Small intestine (tissue), 7 donors: ENCODE data around the gene ARHGAP21. TPM values are rescaled to one million over a fixed set of nuclear protein-coding genes. Genes with fewer than 3 reads are reported as not detected.

Experiments
- DNase-seq, 2 donors: peaks; one replicate each; pipeline versions ENCODE4 v3.0.0 to v3.0.0-alpha.2; 2013
- FAIRE-seq: peaks from 2 replicates; lab custom pipeline; 2012; peaks lifted over from hg19 to GRCh38; lab: Jason Lieb, UNC
- H3K27ac ChIP-seq, 3 donors: one replicate each; pipeline ENCODE4 v1.5.1; 2013; ENCODE audit warnings: low read length in 2 of 3, mild to moderate bottlenecking in 2 of 3, control low read depth in 1 of 3, inconsistent platforms in 1 of 3, low read depth in 1 of 3, moderate library complexity in 1 of 3
- H3K27me3 ChIP-seq, 3 donors: one replicate each; pipeline ENCODE4 v1.6.1; 2013; ENCODE audit warnings: low read length in 3 of 3, inconsistent platforms in 1 of 3; ENCODE audit not compliant: control insufficient read depth in 3 of 3, insufficient read depth in 3 of 3
- H3K36me3 ChIP-seq, 3 donors: one replicate each; pipeline ENCODE4 v1.6.1; 2013; ENCODE audit warnings: low read length in 3 of 3, inconsistent platforms in 1 of 3, low read depth in 1 of 3, mild to moderate bottlenecking in 1 of 3, moderate library complexity in 1 of 3; ENCODE audit not compliant: control insufficient read depth in 3 of 3, insufficient read depth in 2 of 3
- H3K4me1 ChIP-seq, 3 donors: one replicate each; pipeline ENCODE4 v1.6.1; 2013; ENCODE audit warnings: low read length in 2 of 3, inconsistent platforms in 1 of 3, low read depth in 1 of 3, mild to moderate bottlenecking in 1 of 3, moderate library complexity in 1 of 3; ENCODE audit not compliant: control insufficient read depth in 3 of 3, insufficient read depth in 2 of 3
- H3K4me3 ChIP-seq, 3 donors: one replicate each; pipeline ENCODE4 v1.5.1; 2013; ENCODE audit warnings: low read length in 3 of 3, control low read depth in 1 of 3, inconsistent platforms in 1 of 3, low read depth in 1 of 3, mild to moderate bottlenecking in 1 of 3, moderate library complexity in 1 of 3
- H3K9me3 ChIP-seq, 2 donors: one replicate each; pipeline ENCODE4 v1.6.1; 2013; ENCODE audit warnings: low read depth in 1 of 2, low read length in 1 of 2; ENCODE audit not compliant: control insufficient read depth in 2 of 2, insufficient read depth in 1 of 2
- WGBS, 3 donors: extraction: QIAGEN DNeasy Blood & Tissue Kit; methylation state at CpG; one replicate each; pipeline ENCODE4 v1.1.7; 2013; 5-methylcytosine and 5-hydroxymethylcytosine counted together
- polyA plus RNA-seq, 4 donors: library from polyadenylated mRNA; stranded (reverse) in 3 of 4; unstranded in 1 of 4; fragments of 200-250 nt in 3 of 4; fragments of 120-200 nt in 1 of 4; gene quantifications; one replicate each; pipeline versions ENCODE4 v1.2.1 to v1.2.3, GENCODE V29; 2013
- donor health status: healthy with polysubstance abuse.
- donor health status: control.
- donor health status: control.
- donor health status: Bipolar disorder and iron deficiency.
- donor health status: healthy.

Gene ARHGAP21
- polyA plus RNA-seq, 4 donors: 20.6 to 42.0 (median 29.7) TPM

DNA sequence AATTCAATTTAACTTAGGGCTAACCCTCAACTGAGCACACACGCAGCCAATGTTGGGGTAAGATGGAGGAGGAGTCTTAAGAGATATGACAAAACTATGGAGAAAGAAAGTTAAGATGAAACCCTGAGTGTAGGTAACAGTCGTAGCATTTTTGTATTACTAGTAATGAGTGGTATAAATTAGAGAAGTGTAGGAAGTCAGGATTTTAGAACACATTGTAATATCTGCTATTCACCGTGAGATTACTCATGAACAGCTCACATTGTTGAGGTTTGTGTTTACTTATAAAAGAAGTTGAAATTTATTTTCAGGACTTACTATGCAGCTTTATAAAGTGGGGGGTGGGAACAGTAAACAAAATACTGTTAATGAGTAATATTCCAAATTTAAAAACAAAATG, 107.2 kb downstream of the ARHGAP21 start:
- 89 to 98% (median 91%) methylated on average over 3 of the region's 3 CpGs for WGBS, 3 donors
- H3K9me3 ChIP-seq: no peaks in the 10 kb centered on the region
- H3K27ac ChIP-seq: no peak overlapping the region
- no peak for FAIRE-seq
- H3K4me1 ChIP-seq: no peaks in the 10 kb centered on the region
- no peak for DNase-seq
- H3K4me3 ChIP-seq: no peak overlapping the region
- H3K27me3 ChIP-seq: no peaks in the 10 kb centered on the region
- H3K36me3 ChIP-seq: peaks cover 0 to 11% (median 9%) of the 10 kb centered on the region in 3 donors

DNA sequence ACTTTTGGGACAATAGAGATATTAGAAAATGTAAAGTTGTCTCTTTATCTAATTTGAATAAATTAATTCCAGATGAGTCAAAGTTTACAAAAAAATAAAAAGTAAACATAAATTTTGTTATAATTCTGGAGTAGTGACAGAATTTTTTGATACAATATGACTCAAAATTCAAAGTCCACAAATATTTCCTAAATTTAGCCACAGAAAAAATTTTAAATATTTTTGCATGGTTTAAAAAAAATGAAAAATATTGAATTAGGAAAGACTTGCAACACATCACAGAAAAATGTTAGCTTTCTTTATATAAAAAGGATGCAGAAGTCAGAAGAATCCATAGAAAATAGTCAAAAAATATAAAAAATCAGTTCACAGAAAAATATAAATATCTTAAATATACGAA, 117.7 kb downstream of the ARHGAP21 start:
- H3K27ac ChIP-seq: no peak overlapping the region
- no peaks in the 10 kb centered on the region for H3K27me3 ChIP-seq
- FAIRE-seq: peak; percentile 70
- no peak for DNase-seq
- peaks cover 2 to 14% (median 10%) of the 10 kb centered on the region in 3 donors for H3K36me3 ChIP-seq
- no peaks in the 10 kb centered on the region for H3K4me1 ChIP-seq
- WGBS, 3 donors: 96 to 98% (median 97%) methylated on average over 1 of the region's 1 CpG
- H3K9me3 ChIP-seq: no peaks in the 10 kb centered on the region
- H3K4me3 ChIP-seq: no peak overlapping the region

DNA sequence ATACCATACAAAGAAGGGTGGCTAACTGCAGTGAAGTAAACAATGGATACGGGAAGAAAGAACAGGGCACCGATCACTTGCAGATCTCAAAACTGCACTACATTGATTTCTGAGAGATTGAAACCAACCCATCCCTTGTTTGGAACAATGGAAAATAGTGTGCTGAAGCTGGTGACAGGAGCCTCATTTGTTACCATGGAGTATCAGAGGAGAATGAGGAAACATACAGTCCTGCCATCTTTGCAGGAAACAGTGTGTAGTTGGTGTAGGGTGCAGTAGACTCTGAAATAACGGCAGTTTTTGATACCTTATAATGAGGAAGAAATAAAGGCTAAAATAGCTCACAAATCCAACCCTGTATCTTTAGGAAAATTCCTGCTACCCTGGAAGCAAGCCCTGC, 118.5 kb downstream of the ARHGAP21 start:
- peaks cover 0 to 12% (median 12%) of the 10 kb centered on the region in 3 donors for H3K36me3 ChIP-seq
- no peak for FAIRE-seq
- no peak overlapping the region for H3K27ac ChIP-seq
- DNase-seq: no peak
- H3K9me3 ChIP-seq: no peaks in the 10 kb centered on the region
- H3K27me3 ChIP-seq: no peaks in the 10 kb centered on the region
- H3K4me1 ChIP-seq: no peaks in the 10 kb centered on the region
- WGBS, 3 donors: 85 to 94% (median 93%) methylated on average over 3 of the region's 3 CpGs
- H3K4me3 ChIP-seq: no peak overlapping the region

DNA sequence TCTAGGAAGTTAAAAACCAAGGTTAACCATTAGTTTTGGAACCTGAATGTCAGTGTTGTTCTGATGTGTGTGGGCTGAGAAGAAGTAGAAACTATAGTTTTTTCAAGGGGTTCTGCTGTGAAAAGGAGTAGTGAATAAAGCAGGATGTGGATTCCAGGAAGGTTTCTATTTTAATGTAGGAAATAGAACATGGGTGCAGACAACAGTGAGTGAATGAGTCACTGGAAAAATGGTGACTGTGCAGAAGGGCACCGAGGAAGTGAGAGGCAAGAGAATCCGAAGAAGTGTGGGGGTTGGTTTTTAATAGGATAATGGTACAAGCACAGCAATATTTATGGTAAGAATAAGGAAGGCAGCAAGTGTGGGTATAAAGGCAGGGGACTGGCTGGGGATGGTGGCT, 120.4 kb downstream of the ARHGAP21 start:
- Histone ChIP-seq H3K27ac (no peak overlapping the region), H3K36me3 (peaks cover 0 to 16% (median 12%) of the 10 kb centered on the region in 3 donors), H3K4me3 (no peak overlapping the region), H3K9me3 (no peaks in the 10 kb centered on the region), H3K4me1 (no peaks in the 10 kb centered on the region), H3K27me3 (no peaks in the 10 kb centered on the region)
- no peak for FAIRE-seq
- no peak for DNase-seq
- 69 to 83% (median 82%) methylated on average over 2 of the region's 2 CpGs for WGBS, 3 donors

DNA sequence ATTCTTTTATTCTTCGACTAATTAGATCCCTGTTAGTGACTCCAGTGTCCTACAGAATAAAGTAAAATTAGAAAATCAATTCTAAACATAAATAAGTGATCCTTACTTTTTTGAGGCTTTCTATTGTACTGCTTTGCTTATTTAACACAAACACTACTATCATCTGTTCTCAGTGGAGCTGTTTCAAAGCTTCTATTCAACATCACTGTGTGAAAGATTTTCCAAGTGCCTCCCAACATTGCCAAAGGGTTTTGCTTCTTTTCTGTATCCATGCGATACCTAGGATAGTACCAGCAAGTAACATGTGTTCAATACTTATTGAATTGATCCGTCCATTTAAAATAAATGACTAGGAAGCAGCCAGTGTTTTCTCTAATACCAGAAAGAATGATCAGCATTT, 125.7 kb downstream of the ARHGAP21 start:
- Histone ChIP-seq H3K27me3 (no peaks in the 10 kb centered on the region), H3K36me3 (peaks cover 10 to 20% (median 15%) of the 10 kb centered on the region in 3 donors), H3K4me1 (no peaks in the 10 kb centered on the region), H3K27ac (no peak overlapping the region), H3K4me3 (no peak overlapping the region), H3K9me3 (no peaks in the 10 kb centered on the region)
- DNase-seq (no peak), FAIRE-seq (no peak)
- WGBS, 3 donors: 97 to 98% (median 97%) methylated on average over 3 of the region's 3 CpGs

DNA sequence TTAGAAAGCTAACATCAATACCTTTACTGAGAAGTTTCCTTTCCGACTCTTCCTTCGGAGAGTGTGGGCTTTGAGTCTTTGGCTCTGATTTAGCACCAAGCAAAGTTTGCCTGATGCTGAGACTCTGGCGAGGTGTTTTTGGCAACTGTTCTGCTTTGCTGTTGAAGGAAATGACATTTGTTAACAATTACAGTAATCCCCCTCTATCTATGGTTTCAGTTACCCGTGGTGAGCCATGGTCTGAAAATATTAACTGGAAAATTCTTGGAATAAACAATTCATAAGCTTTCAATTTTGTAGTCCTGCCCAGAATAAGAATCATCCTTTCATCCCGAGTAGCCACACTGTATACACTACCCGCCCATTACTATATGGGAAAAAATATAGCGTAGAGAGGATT, 126.3 kb downstream of the ARHGAP21 start:
- Histone ChIP-seq H3K27ac (no peak overlapping the region), H3K9me3 (no peaks in the 10 kb centered on the region), H3K4me1 (no peaks in the 10 kb centered on the region), H3K27me3 (no peaks in the 10 kb centered on the region), H3K36me3 (peaks cover 12 to 21% (median 16%) of the 10 kb centered on the region in 3 donors), H3K4me3 (no peak overlapping the region)
- FAIRE-seq: no peak
- no peak for DNase-seq
- 87 to 94% (median 93%) methylated on average over 7 of the region's 7 CpGs for WGBS, 3 donors

DNA sequence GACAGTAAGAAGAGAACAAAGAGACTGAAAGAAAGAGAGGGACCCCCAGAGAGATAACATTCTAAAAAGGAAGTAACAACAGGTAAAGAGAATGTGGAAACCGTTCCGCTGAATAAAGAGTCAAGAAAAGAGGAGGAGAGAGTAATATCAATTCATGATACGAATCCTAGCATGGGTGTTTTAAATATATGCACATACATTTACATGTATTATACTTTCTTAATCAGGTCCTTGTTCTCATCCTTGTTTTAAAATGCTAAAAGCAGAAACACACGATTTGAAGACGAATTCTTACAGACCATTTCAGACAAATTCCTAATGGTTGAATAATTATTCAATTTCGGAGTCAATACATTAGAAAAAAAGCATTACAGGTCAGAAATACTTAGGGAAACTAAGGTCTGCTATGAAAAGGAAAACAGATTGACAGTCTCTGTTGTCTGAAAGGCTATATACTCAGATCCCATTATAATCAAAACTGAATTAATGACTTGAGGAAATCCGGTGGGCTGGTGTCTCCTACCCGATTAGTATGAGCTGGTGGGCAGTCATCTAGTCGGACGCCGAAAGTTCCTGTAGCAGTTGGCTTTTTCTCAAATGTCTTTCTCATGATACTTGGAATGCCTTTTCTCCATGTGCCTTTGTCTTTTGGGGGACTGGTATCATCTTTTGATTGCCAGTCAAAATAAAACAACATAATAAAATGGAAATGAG, 127.3 kb downstream of the ARHGAP21 start:
- Histone ChIP-seq H3K36me3 (peaks cover 13 to 28% (median 20%) of the 10 kb centered on the region in 3 donors), H3K4me1 (no peaks in the 10 kb centered on the region), H3K9me3 (no peaks in the 10 kb centered on the region), H3K27me3 (no peaks in the 10 kb centered on the region), H3K4me3 (no peak overlapping the region), H3K27ac (no peak overlapping the region)
- 94 to 96% (median 95%) methylated on average over 11 of the region's 11 CpGs for WGBS, 3 donors
- no peak for FAIRE-seq
- no peak for DNase-seq

DNA sequence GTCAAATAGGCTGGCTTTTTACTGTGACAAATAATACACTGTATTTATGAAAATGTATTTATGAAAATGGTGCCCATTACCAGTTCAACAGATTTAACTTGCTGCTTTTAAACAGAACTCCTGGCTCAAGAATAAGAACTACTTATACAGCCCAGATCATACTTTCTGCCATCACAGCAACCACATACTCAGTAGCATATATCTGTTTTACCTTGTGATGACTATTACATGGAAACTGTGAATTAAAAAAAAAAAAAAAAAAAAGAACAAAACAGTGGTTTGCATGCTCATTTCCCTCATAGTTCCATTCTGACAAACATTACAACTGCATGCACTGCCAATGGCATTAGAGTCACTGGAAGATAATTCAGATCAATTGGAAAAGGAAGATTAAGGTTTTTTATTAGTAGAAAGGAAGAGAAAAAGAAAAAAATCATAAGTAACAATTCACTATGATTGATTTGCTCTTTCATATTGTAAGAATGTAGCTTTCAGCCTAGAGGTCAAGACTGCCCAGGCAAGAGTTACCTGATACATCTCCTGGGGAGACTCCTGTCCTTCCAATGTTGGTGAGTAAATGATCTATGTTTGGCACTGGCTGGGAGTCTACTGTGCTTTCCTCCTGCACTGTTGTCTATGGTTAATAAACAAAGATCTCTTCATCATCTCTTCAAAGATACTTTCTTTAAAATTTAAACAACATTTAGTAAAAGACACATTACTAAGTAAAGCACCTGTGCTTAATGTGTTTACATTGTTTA, 132.8 kb downstream of the ARHGAP21 start:
- Histone ChIP-seq H3K4me1 (no peaks in the 10 kb centered on the region), H3K9me3 (no peaks in the 10 kb centered on the region), H3K27me3 (no peaks in the 10 kb centered on the region), H3K27ac (no peak overlapping the region), H3K4me3 (no peak overlapping the region), H3K36me3 (peaks cover 12 to 27% (median 19%) of the 10 kb centered on the region in 3 donors)
- FAIRE-seq (no peak), DNase-seq (no peak)
